G401 (cell line): ENCODE results near the gene CBLB. TPM values are rescaled to one million over a fixed set of nuclear protein-coding genes. Genes with fewer than 3 reads are reported as not detected.
"Not testable (repeated sequence)": the region's sequence is repeated elsewhere in the genome, so short reads cannot be mapped to it uniquely, and the experiment has no call there.

Source experiments
- DNase-seq: peaks from one replicate; pipeline ENCODE4 v3.0.0-alpha.2; 2015; ENCODE audit warnings: low spot score
- in situ Hi-C: cut with HindIII; loops from 2 replicates; pipeline ENCODE4 v1.10.0; 2016; ENCODE audit warnings: low sequenced_read_pairs, mixed read lengths
- total RNA-seq: library from RNA; depleted of rRNA; stranded (reverse); fragments of >200 nt; shearing (Covaris generic); gene quantifications from 2 replicates; pipeline ENCODE4 v1.2.3, GENCODE V29; 2014

Gene CBLB
- total RNA-seq, 1 experiment from 2014 or later = 8.5 TPM

DNA sequence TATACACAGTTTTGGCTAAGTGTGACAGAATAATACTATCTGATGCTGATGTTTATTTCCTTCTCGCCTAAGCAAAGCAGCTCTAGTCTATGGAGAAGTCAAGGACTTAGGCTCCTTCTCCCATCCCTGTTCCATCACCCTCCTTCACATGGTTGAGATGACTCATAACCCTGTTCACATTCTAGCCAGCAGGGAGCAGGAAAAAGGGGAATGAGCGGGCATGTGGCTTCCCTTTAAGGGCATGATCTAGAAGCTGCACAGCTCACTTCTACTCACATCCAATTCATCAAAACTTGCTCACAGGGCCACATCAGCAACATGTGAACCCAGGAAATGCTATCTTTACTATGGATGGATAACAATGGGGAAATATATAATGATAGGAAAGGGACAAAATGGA is 40.9 kb downstream of the CBLB start:
- in situ Hi-C loops = no loop called here
- DNase-seq = peak; percentile 48

DNA sequence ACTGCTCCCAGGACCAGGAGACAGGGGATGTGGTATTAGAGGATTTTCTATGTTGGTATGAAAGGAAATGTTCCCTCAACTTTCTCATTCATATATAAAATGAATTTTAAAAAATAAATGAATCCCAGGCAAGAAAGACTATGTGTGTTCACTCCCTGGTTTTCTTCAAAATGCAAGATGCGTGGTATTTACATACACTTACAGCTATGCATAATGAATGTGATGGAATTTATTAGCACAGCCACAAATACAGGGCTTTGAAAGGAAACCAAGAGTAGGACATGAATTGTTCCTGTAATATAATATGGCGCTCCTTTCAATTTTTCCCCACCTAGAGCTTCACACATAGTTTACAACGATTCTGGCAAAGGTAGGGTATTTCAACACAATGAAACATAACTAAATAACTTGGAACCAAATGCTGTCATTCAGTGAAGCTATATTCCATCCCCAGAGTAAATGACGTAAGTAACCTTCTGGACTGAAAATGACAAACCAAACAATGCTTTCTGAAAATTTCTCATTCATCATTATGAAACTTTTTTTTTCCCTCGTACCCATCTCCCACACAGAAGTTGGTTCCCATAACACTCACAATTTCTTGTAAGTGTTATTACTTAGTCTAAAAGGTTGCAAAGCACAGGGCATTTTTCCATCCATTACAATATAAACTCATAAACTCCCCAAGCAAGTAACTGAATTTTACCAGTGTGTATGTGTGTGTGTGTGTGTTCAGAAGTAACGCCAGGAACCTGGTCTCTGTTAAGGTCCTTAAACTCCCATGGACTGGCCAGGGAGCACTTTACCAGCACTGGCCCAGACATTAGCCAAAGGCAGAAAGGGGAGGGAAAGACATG is 41.8 kb downstream of the CBLB start:
- no peak for DNase-seq
- in situ Hi-C loops = no loop called here

DNA sequence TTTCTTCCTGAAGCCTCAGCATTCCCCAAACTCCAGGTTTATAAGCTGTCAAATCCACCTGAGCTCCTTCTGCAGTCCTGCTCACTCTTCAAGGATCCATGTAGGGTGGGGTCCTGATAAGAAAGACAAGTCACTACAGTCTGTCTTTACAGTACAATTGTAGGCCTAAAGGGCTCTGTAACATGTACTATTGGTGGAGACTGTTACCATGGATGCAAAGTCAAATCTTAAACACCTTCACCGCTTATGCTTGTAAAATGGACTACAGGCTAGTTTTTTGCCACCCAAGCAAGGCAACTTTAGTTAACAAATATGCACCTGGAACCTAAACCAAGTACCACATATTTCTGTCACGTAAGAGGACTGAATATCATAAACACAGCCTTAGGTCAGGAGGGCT is 44.7 kb downstream of the CBLB start:
- in situ Hi-C loops = no loop called here
- no peak for DNase-seq

DNA sequence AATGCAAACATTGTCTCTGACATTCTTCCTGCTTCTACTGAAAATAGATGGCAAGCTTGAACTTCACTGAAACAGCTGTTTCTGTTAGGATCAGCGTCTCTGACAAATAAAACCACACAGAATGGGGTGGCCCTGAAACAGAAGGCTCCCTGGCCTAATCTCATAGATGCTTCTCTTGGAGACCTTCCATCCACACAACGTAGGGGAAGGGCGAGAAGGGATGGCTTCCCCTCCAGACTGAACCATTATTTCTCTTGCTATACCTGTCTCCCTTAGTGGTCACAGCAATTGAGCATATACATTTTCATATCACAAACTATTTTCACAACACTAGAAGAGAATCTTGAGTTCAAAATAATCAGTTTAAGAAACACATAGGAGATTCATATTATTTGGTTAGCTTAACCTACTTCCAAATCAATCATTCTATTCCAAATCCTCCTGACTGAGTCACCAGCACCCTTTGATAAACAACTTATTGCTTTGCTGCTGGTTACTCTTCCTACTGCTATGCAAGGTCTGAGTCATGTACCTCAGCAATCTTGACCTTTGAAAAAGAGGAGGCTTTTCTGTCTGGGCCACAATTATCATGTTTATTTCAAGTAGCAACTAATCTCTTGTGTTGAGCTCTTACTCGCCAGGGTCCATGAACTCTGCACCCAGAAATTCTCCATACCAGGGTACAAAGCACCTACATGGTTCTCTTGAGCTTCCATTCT is 45.5 kb downstream of the CBLB start:
- DNase-seq = no peak
- in situ Hi-C loops = no loop called here

DNA sequence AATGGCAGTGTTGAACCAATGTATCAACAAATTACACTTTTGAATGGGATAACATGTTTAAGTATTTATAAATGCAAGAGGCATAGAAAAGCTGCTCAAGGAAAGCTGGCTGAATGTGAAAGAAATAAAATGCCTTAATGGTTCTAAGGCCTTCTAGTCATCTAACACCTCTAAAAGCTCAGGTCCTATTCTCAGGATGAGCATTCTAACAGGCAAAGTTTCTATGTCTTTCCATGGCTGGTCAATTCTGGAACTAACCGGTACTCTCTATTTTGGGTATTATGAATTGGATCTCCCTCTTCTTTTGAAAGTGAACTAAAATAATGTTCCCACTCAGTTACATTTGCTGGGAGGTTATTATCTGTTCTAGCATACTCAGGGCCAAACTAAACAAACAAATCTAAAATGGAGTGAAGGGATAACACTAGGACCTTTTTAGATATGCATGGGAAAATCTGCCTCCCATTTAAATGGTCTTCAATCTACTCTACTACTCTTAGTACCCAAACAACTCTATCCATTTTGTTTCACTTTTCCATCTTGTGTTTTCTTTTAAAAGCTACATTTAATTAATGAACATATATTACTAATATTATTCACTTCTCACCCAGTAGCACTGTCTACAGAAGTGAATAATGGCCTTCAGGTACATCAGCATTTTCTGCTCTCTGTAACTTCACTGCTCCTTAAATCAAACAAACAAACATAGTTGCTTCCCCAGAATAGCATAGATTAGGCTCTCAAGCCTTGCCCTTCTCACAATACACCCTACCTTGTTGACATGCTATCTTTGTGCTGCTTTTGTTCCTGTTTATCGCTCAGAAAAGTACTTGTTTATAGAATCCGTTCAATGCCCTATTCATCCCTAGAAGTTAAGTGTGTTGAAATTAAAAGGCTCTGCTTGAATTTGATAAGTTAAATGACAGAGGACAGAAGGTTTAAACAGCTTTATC is 46.4 kb downstream of the CBLB start:
- no peak for DNase-seq
- in situ Hi-C loops = no loop called here

DNA sequence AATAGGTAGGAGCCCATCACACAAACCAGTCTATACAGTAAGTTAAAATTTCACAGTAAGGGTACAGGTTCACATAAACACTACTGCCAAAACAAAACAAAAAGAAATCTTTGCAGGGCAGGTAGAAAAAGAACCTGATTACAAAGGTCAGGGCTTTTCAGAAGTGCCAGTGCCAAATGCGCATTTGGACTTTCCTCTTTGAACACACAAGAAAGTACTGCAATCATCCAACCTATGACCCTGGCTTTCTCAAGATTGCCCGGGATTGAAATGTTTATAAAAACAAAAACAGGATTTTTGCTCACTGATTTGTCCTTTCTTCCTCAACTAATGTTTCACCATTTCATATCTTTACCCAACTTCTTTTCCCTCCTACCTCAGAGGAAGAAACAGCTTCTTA is 47.4 kb downstream of the CBLB start:
- no peak for DNase-seq
- in situ Hi-C loops = no loop called here

DNA sequence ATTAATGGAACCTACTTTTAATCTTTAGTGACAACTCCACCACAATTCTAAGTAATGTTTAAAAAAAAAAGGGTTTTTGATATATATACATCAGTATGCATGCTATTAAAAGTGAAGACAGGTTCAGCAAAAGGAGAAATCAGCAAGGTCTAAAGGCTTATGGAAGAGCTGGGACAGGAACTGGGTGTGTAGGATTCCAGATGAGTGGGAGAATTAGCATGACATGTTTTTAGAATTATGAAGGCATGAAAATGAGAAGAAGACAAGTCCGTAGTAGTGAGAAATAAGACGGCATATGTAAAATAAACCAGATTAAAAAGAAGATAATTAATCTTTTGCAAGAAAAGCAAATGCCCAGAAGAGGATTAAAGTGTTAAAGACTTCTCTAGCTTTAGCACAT is 52.0 kb downstream of the CBLB start:
- in situ Hi-C loops = no loop called here

DNA sequence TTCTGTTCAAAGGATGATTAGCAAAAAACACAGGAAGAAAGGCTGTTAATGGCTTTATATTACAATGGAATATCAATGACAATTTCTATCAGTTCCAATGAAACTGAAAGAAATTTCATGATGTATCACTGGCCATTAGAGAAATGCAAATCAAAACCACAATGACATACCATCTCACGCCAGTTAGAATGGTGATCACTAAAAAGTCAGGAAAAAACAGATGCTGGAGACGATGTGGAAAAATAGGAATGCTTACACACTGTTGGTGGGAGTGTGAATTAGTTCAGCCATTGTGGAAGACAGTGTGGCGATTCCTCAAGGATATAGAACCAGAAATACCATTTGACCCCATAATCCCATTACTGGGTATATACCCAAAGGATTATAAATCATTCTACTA is 53.5 kb downstream of the CBLB start:
- DNase-seq, in situ Hi-C loops: not testable (repeated sequence)

More for the DNA sequence above, 52.0 kb downstream of the CBLB start:
- DNase-seq = no peak

DNA sequence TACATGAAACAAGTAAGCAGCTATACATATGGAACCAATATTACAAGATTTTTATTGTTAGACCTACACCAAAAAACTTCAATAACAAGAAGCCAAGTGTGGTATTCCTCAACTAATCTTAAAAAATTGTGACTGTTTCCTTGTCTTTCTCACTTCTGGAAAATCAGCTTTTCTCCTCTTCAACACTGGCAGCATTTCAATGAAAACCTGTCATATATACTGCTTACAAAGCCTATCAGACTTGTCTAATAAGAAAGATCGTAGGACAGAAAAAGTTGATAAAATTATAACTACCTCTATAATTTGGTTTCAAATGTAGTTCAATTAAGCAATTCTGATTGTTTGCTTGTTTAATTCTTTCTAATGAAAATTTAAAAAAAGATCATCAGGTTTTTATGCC is 55.1 kb downstream of the CBLB start:
- in situ Hi-C loops = no loop called here
- DNase-seq = no peak

DNA sequence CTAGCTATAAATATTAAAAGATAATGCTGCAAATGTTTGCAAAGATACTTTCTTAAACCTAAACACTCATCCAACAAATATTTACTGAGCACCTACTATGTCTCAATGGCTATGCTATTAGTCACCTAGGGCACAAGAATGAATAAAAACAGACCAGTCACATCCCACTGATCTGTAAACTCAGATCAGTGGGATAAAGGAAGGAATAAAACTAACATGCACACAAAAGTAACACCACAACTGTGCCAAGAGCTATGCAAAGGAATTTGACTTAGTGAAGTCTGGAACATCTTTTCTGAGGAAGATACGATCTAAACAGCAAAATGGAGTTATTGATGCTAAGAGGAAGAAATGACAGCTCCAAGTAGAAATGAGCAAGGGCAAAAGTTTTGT is 56.6 kb downstream of the CBLB start:
- no peak for DNase-seq
- in situ Hi-C loops = no loop called here

DNA sequence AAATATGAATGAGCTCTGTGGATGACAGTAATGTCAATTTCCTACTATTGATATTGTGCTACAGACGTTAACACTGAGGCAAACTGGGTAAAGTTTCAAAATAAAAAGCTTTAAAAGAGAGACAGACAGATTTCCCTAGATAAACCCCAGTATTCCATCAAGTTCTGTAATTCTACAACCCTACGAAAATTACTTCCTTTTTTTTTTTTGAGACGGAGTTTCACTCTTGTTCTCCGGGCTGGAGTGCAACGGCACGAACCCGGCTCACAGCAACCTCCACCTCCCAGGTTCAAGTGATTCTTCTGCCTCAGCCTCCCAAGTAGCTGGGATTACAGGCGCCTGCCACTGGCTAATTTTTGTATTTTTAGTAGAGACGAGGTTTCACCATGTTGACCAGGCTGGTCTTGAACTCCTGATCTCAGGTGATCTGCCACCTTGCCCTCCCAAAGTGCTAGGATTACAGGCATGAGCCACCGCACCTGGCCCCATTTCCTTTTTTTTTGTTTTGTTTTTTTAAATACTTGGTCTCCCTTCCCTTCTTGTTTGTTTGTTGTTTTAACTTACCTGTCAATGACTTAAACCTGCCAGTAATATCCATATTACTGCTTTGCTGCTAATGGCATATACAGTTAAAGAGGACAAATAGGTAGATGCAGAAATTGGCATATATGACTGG is 57.2 kb downstream of the CBLB start:
- DNase-seq = no peak
- in situ Hi-C loops = no loop called here

DNA sequence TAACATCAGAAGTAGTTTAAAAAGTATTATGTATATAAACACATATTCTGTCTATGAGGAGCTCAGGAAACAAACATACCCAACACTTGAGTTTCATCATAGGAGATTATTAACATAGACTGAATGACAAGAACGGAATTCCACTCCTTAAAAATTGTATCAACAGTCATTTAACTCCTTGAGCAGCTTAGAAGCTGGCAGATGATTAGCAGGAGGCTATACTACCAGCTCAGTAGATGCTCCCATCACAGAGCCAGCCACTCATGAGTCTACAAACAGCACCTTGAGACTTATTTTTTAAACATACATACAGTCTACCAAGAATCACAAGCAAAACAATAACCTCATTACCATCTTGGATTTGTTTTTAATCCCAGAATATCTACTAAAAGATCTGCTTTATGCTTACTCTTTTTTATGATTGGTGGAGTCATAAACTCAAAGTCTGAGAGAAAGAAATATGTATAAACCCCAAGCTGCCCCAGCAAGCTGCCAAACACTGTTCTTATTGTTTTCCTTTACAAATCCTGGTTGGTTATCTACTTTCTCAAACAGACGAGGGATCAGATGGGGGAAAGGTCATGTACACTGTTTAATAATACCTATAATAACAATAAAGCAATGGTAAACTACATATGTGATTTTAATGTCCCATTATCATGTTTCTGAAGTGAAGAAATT is 59.5 kb downstream of the CBLB start:
- no peak for DNase-seq
- in situ Hi-C loops = no loop called here

DNA sequence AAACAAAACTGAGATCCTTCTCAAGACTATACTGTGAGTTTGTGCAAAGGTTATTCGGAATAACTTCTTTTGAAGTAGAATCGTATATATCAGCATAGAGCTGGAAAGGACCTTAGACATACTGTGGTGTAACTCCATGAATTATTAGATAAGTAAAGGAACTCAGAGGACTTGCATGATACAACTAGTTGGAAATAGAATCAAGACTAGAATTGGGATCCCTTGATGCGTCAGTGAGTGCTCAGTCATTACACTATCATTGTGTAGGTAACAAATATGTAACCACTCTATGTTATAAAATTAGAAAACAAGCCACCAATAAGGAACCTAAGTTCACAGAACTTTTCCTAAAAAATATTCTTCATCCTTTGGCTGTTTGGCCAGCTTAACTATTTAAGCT is 61.1 kb downstream of the CBLB start:
- no peak for DNase-seq
- in situ Hi-C loops = no loop called here

DNA sequence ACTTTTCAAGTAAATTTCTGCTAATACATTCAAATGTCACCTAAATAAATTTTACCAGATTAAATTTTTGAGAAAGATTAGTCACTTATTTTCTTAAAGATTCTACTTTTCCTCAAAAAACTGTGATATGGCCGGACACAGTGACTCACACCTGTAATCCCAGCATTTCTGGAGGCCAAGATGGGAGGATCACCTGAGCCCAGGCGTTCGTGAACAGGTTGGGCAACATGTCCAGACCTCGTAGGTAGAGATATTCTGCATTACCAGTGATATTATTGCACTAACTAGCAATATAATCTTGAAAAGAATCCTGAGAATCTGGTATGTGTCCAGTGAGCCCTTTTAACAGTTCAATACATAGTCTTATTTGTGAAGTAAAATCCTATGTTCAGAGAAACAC is 61.7 kb downstream of the CBLB start:
- no peak for DNase-seq
- in situ Hi-C loops = no loop called here

DNA sequence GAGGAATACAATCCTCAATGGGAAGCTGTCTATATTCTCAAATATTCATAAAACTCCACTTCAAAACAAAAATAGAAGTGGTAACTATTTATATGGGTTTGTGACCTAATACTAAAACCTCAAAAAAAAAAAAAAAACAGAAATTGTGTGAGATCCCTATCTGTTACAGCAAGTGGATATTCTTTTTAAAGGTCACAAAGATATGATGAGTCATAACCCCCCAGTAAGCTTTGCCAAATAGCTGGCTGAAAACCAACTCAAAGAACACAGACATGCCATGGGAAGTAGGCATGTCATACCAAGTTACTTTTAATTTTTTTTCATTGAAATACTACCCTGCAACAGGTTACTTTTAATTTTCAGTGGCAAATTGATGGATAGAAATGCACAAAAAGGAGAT is 62.5 kb downstream of the CBLB start:
- in situ Hi-C loops = no loop called here
- DNase-seq = no peak

DNA sequence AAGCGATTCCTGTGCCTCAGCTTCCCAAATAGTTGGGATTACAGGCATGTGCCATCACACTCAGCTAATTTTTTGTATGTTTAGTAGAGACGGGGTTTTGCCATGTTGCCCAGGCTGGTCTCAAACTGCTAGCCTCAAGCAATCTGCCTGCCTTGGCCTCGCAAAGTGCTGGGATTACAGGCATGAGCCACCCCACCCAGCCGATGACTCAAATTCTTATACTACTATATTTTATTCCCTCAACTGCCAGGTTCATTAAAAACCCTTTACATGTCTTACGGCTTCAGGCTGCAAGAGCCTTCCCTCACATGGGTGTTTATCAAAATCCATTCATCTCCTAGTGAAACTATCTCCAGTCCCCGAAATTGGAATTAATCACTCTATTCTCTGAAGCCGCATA is 63.4 kb downstream of the CBLB start:
- DNase-seq = no peak
- in situ Hi-C loops = no loop called here

DNA sequence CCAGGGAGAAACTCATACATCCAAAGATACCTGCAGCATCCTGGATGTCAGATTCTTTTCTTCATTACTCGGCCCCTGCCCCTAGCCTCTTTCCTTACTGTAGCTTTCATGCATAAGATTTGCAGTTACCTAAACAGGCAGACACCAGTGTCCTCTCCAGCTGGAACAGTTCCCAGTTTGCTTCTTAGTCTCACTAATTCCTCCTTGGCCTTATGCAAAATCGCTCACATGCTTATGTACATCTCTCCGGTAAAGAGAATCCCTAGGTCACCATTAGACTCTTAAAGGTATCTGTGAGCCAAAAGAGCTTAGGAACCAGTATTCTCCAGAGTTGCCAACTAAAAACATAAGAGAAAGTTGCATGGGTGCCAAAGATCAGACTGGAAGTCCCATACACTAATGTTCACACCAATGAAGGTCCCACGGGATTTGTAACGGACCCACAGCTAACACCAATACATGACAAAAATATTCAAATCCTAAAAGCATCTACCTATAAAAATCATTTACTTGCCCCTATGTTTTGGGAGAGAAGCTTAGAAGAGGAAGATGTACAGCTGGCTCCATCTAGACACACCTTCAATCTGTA is 66.6 kb downstream of the CBLB start:
- in situ Hi-C loops = no loop called here
- DNase-seq = peak; percentile 83

DNA sequence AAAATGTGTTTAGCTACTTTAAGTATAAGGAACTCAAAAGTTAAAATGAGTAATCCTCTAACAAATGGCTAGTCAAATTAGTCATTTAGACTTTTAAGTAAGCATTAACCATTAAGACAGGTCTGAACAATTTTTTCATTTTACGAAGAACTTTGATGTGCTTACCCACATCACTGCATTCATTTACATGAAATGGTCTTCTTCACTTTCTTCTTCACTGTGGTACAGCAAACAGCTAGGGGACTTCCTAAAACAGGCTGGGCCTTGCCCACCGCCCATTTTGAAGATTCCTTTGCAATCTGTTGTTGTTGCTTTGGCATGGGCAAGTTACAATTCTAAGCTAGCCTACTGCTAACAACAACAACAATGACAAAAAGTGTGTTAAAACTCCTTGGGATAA is 67.4 kb downstream of the CBLB start:
- DNase-seq = no peak
- in situ Hi-C loops = no loop called here
